ENCODE results near the gene PTPRD. TPM values are rescaled to one million over a fixed set of nuclear protein-coding genes. Genes with fewer than 3 reads are reported as not detected.

Gene PTPRD
- total and polyA plus RNA-seq, 7 experiments from 2014 or later = 0.71 TPM; not detected in 6

DNA sequence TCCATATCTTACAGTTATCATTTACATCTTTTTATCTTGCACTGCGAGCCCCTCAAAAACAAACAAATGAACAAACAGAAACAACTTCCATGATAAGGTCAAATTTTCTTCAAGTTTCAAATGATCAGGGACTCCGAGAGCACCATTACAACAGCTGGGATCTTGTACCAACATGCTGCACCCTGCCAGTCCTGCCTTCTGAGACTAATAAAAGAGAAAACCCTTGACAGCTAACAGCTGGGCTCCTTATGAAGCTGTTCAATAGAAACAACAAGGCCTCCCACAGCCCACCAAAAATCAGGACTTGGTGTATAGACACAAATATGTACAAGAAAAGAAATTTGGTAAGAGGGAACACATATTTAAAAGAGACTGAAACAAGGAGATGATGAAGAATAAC lies 1828.0 kb downstream of the PTPRD start:
- ATAC-seq (no peak), DNase-seq (no peak)
- intact Hi-C loops (cut with micrococcal nuclease) = no loop called here
- Mint-ChIP-seq H3K9me3 (no peaks in the 10 kb centered on the region), H3K4me3 (no peak overlapping the region), H3K27ac (no peak overlapping the region), H3K4me1 (no peaks in the 10 kb centered on the region), H3K36me3 (no peaks in the 10 kb centered on the region), H3K27me3 (no peaks in the 10 kb centered on the region)
- ChIA-PET POLR2A (no interaction called here), CTCF (no interaction called here)
- Histone ChIP-seq H3K27ac (ENCODE audit: low read depth, low read length) (no peak overlapping the region), H3K27me3 (ENCODE audit: control insufficient read depth in 2 of 2, insufficient read depth in 2 of 2, low read length in 2 of 2) (no peaks in the 10 kb centered on the region), H3K9me3 (ENCODE audit: control insufficient read depth in 2 of 3, low read length in 3 of 3) (no peaks in the 10 kb centered on the region), H3K4me3 (ENCODE audit: low read length) (no peak overlapping the region), H3K36me3 (ENCODE audit: control insufficient read depth in 2 of 3, insufficient read depth in 3 of 3, low read length in 3 of 3) (no peaks in the 10 kb centered on the region), H3K4me1 (ENCODE audit: control insufficient read depth in 2 of 2, insufficient read depth in 2 of 2, low read length in 2 of 2) (no peaks in the 10 kb centered on the region)

DNA sequence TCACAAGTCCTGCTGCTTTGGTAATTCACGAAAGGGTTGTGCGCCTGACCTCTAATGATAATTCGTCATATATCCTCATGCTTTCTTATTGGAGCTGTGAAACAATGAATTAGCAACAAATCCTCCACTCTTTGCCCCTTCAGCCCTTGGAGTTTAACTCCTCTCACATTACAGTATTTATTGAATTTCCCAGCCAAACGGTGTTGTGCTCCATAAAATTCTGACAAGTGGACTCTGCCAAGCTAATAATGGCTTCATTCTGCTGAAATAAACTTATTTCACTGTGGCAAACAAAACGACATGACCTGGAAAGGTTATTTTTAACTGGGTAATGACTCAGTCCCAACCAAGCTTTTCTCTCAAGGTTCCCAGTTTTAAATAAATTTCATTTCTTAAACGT lies 1828.9 kb downstream of the PTPRD start:
- no peaks in the 10 kb centered on the region for H3K36me3 Mint-ChIP-seq
- no peaks in the 10 kb centered on the region for H3K27me3 ChIP-seq (ENCODE audit: control insufficient read depth in 2 of 2, insufficient read depth in 2 of 2, low read length in 2 of 2)
- ATAC-seq = no peak
- H3K36me3 ChIP-seq (ENCODE audit: control insufficient read depth in 2 of 3, insufficient read depth in 3 of 3, low read length in 3 of 3) = no peaks in the 10 kb centered on the region
- H3K4me1 ChIP-seq (ENCODE audit: control insufficient read depth in 2 of 2, insufficient read depth in 2 of 2, low read length in 2 of 2) = no peaks in the 10 kb centered on the region
- ChIA-PET CTCF (no interaction called here), POLR2A (no interaction called here)
- no peak overlapping the region for H3K27ac ChIP-seq (ENCODE audit: low read depth, low read length)
- no peaks in the 10 kb centered on the region for H3K9me3 ChIP-seq (ENCODE audit: control insufficient read depth in 2 of 3, low read length in 3 of 3)
- H3K27ac Mint-ChIP-seq = no peak overlapping the region
- no peak for DNase-seq
- no peak overlapping the region for H3K4me3 ChIP-seq (ENCODE audit: low read length)
- no peaks in the 10 kb centered on the region for H3K4me1 Mint-ChIP-seq
- H3K9me3 Mint-ChIP-seq = no peaks in the 10 kb centered on the region
- H3K27me3 Mint-ChIP-seq = no peaks in the 10 kb centered on the region
- intact Hi-C loops (cut with micrococcal nuclease) = no loop called here
- no peak overlapping the region for H3K4me3 Mint-ChIP-seq

DNA sequence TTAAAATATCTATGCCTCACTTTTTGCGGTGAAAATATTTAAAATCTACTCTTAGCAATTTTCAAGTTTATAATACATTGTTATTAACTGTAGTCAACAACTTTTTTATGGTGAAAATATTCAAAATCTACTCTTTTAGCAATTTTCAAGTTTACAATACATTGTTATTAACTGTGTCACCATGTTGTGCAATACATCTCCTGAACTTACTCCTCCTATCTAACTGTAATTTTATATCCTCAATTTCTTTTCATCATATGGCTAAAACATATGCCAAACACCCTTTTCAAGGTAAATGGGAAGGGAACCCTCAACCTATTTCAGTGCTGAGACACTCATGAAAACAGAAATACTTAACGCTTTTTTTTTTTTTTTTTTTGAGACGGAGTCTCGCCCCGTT lies 1830.6 kb downstream of the PTPRD start:
- no peak overlapping the region for H3K27ac ChIP-seq (ENCODE audit: low read depth, low read length)
- no peaks in the 10 kb centered on the region for H3K36me3 ChIP-seq (ENCODE audit: control insufficient read depth in 2 of 3, insufficient read depth in 3 of 3, low read length in 3 of 3)
- POLR2A ChIA-PET = no interaction called here
- no peaks in the 10 kb centered on the region for H3K27me3 ChIP-seq (ENCODE audit: control insufficient read depth in 2 of 2, insufficient read depth in 2 of 2, low read length in 2 of 2)
- CTCF ChIA-PET = no interaction called here
- H3K36me3 Mint-ChIP-seq = no peaks in the 10 kb centered on the region
- H3K4me1 ChIP-seq (ENCODE audit: control insufficient read depth in 2 of 2, insufficient read depth in 2 of 2, low read length in 2 of 2) = no peaks in the 10 kb centered on the region
- H3K27ac Mint-ChIP-seq = no peak overlapping the region
- intact Hi-C loops (cut with micrococcal nuclease) = no loop called here
- no peaks in the 10 kb centered on the region for H3K9me3 ChIP-seq (ENCODE audit: control insufficient read depth in 2 of 3, low read length in 3 of 3)
- no peak overlapping the region for H3K4me3 Mint-ChIP-seq
- H3K27me3 Mint-ChIP-seq = no peaks in the 10 kb centered on the region
- ATAC-seq = no peak
- no peak for DNase-seq
- no peaks in the 10 kb centered on the region for H3K9me3 Mint-ChIP-seq
- H3K4me3 ChIP-seq (ENCODE audit: low read length) = no peak overlapping the region
- H3K4me1 Mint-ChIP-seq = no peaks in the 10 kb centered on the region

DNA sequence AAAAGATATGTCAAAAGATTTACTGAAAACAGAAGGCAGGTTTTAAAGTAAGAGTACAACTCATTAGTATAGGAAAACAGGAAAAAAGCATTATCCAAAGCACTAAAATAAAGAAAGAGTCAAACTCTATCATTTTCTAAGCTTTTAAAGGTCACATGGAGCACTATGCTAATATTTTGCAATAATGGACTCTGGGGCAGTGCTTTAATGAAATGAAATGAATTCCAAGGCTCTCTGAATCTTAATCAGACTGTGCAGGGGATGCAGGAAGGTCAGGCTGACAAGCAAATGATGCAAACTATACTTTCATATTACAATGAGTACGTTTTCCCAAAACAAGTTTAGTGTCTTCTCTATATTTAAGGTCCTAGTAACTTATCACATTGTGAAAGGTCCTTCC lies 1831.3 kb downstream of the PTPRD start:
- CTCF ChIA-PET = no interaction called here

DNA sequence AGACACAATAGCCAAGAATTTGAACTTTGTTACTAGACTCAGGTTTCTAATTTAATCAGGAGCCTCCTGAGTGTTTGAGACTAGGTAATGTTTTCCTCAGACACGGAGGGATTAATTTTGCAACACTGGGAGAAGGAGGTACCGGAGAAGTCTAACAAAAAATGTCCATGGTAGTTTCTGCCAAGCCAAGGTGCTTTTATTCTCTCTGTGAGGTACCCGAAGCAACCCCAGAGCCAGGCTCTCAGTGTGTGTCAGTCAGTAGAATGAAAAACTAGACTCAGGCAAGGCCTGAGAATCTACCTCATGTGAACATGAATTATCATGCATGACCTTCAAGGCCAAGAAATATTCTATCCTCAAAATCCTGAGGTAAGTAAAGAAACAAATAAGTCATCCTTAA lies 1832.4 kb downstream of the PTPRD start:
- no peaks in the 10 kb centered on the region for H3K27me3 ChIP-seq (ENCODE audit: control insufficient read depth in 2 of 2, insufficient read depth in 2 of 2, low read length in 2 of 2)
- no peaks in the 10 kb centered on the region for H3K9me3 ChIP-seq (ENCODE audit: control insufficient read depth in 2 of 3, low read length in 3 of 3)
- ATAC-seq (no peak), DNase-seq (no peak)
- no peaks in the 10 kb centered on the region for H3K4me1 ChIP-seq (ENCODE audit: control insufficient read depth in 2 of 2, insufficient read depth in 2 of 2, low read length in 2 of 2)
- no peak overlapping the region for H3K27ac ChIP-seq (ENCODE audit: low read depth, low read length)
- intact Hi-C loops (cut with micrococcal nuclease) = no loop called here
- CTCF ChIA-PET = no interaction called here
- H3K4me3 Mint-ChIP-seq = no peak overlapping the region
- POLR2A ChIA-PET = no interaction called here
- H3K27me3 Mint-ChIP-seq = no peaks in the 10 kb centered on the region
- no peak overlapping the region for H3K27ac Mint-ChIP-seq
- no peak overlapping the region for H3K4me3 ChIP-seq (ENCODE audit: low read length)
- H3K9me3 Mint-ChIP-seq = no peaks in the 10 kb centered on the region
- no peaks in the 10 kb centered on the region for H3K36me3 ChIP-seq (ENCODE audit: control insufficient read depth in 2 of 3, insufficient read depth in 3 of 3, low read length in 3 of 3)
- H3K36me3 Mint-ChIP-seq = no peaks in the 10 kb centered on the region
- H3K4me1 Mint-ChIP-seq = no peaks in the 10 kb centered on the region

More for the DNA sequence above, 1831.3 kb downstream of the PTPRD start:
- H3K27ac Mint-ChIP-seq = no peak overlapping the region
- no peaks in the 10 kb centered on the region for H3K4me1 Mint-ChIP-seq
- DNase-seq (no peak), ATAC-seq (no peak)
- intact Hi-C loops (cut with micrococcal nuclease) = no loop called here
- Histone ChIP-seq H3K4me3 (ENCODE audit: low read length) (no peak overlapping the region), H3K27me3 (ENCODE audit: control insufficient read depth in 2 of 2, insufficient read depth in 2 of 2, low read length in 2 of 2) (no peaks in the 10 kb centered on the region), H3K9me3 (ENCODE audit: control insufficient read depth in 2 of 3, low read length in 3 of 3) (no peaks in the 10 kb centered on the region), H3K36me3 (ENCODE audit: control insufficient read depth in 2 of 3, insufficient read depth in 3 of 3, low read length in 3 of 3) (no peaks in the 10 kb centered on the region), H3K27ac (ENCODE audit: low read depth, low read length) (no peak overlapping the region), H3K4me1 (ENCODE audit: control insufficient read depth in 2 of 2, insufficient read depth in 2 of 2, low read length in 2 of 2) (no peaks in the 10 kb centered on the region)
- POLR2A ChIA-PET = no interaction called here
- no peaks in the 10 kb centered on the region for H3K9me3 Mint-ChIP-seq
- H3K4me3 Mint-ChIP-seq = no peak overlapping the region
- H3K36me3 Mint-ChIP-seq = no peaks in the 10 kb centered on the region
- H3K27me3 Mint-ChIP-seq = no peaks in the 10 kb centered on the region

DNA sequence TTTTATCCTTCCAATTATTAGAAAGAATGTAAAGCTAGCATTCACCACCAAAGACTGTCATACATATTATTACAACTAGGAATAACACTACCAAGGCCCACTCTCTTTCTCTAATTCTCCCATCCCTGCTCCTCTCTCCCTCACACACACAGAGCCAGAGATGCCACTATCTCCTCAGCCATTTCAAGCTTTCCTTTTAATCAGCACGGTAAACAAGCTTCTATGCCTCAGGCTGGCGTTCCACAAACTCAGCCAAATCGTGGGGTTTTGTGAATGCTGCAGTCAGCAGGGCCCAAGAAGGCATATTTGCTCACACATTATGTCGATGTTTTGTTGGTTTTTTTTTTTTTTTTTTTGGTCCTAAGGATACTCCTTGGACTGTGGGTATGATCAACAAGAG lies 1833.3 kb downstream of the PTPRD start:
- POLR2A ChIA-PET = no interaction called here

DNA sequence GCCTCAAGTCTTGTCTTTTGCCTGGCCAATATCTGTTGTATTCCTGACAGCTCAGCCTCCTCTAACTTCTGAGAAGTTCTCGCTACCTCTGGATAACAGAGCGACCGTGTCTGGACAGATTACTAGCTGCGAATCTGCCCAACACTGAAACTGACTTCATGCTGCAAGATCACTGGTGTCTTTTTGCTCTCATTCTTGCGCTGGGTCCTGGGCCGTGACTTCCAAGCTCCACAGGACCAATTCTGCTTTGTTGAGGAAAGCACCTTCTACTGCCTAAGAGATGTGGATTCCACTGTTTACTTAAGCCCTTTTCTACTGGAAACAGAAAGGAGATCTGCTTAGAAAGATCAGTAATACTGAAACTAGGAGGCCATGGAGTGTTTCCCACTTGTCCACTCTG lies 1834.4 kb downstream of the PTPRD start:
- no peak overlapping the region for H3K27ac ChIP-seq (ENCODE audit: low read depth, low read length)
- Mint-ChIP-seq H3K9me3 (no peaks in the 10 kb centered on the region), H3K36me3 (no peaks in the 10 kb centered on the region), H3K27me3 (no peaks in the 10 kb centered on the region), H3K4me3 (no peak overlapping the region), H3K4me1 (no peaks in the 10 kb centered on the region), H3K27ac (no peak overlapping the region)
- H3K27me3 ChIP-seq (ENCODE audit: control insufficient read depth in 2 of 2, insufficient read depth in 2 of 2, low read length in 2 of 2) = no peaks in the 10 kb centered on the region
- POLR2A ChIA-PET = no interaction called here
- intact Hi-C loops (cut with micrococcal nuclease) = no loop called here
- no peak overlapping the region for H3K4me3 ChIP-seq (ENCODE audit: low read length)
- H3K9me3 ChIP-seq (ENCODE audit: control insufficient read depth in 2 of 3, low read length in 3 of 3) = no peaks in the 10 kb centered on the region
- ATAC-seq (no peak), DNase-seq (no peak)
- H3K36me3 ChIP-seq (ENCODE audit: control insufficient read depth in 2 of 3, insufficient read depth in 3 of 3, low read length in 3 of 3) = no peaks in the 10 kb centered on the region
- H3K4me1 ChIP-seq (ENCODE audit: control insufficient read depth in 2 of 2, insufficient read depth in 2 of 2, low read length in 2 of 2) = no peaks in the 10 kb centered on the region
- CTCF ChIA-PET = no interaction called here

More for the DNA sequence above, 1833.3 kb downstream of the PTPRD start:
- CTCF ChIA-PET = no interaction called here
- no peaks in the 10 kb centered on the region for H3K4me1 ChIP-seq (ENCODE audit: control insufficient read depth in 2 of 2, insufficient read depth in 2 of 2, low read length in 2 of 2)
- H3K4me3 Mint-ChIP-seq = no peak overlapping the region
- H3K36me3 ChIP-seq (ENCODE audit: control insufficient read depth in 2 of 3, insufficient read depth in 3 of 3, low read length in 3 of 3) = no peaks in the 10 kb centered on the region
- no peaks in the 10 kb centered on the region for H3K36me3 Mint-ChIP-seq
- H3K27ac ChIP-seq (ENCODE audit: low read depth, low read length) = no peak overlapping the region
- no peaks in the 10 kb centered on the region for H3K4me1 Mint-ChIP-seq
- intact Hi-C loops (cut with micrococcal nuclease) = no loop called here
- DNase-seq = no peak
- H3K9me3 Mint-ChIP-seq = no peaks in the 10 kb centered on the region
- no peaks in the 10 kb centered on the region for H3K27me3 ChIP-seq (ENCODE audit: control insufficient read depth in 2 of 2, insufficient read depth in 2 of 2, low read length in 2 of 2)
- no peak overlapping the region for H3K27ac Mint-ChIP-seq
- H3K9me3 ChIP-seq (ENCODE audit: control insufficient read depth in 2 of 3, low read length in 3 of 3) = no peaks in the 10 kb centered on the region
- H3K4me3 ChIP-seq (ENCODE audit: low read length) = no peak overlapping the region
- no peaks in the 10 kb centered on the region for H3K27me3 Mint-ChIP-seq
- ATAC-seq = no peak
